Measurements from ENCODE around the gene HBA2. TPM values are rescaled to one million over a fixed set of nuclear protein-coding genes. Genes with fewer than 3 reads are reported as not detected.
A peak's percentile ranks its signal among the peaks of the same experiment; 100 is the strongest.

HBA2 gene
- total and polyA plus RNA-seq, 9 of the 15 experiments (the other 6 are each of a cell fraction or from before 2014, with no cell fraction given): 40.4 to 853 (median 286) TPM

DNA sequence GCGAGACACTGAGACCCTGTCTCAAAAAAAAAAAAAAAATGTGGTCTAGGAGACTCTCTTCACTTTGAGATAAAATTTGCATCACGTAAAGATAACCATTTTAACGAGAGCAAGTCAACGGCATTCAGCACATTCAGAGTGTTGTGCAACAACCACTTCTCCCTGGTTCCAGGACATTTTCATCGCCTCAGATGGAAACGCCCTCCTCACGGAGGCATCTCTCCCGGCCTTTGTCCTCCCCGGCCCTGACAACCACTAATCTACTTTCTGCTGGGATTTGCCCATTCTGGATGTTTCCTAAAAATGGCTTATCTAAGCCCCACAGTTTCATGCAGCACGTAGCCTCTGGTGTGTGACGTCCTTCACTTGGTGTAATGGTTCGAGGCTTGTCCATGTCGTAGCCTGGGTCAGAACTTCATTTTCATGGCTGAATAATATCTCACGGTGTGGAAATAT is 27.9 kb upstream of the HBA2 start (continued):
- TF ChIP-seq, protein P1, sequence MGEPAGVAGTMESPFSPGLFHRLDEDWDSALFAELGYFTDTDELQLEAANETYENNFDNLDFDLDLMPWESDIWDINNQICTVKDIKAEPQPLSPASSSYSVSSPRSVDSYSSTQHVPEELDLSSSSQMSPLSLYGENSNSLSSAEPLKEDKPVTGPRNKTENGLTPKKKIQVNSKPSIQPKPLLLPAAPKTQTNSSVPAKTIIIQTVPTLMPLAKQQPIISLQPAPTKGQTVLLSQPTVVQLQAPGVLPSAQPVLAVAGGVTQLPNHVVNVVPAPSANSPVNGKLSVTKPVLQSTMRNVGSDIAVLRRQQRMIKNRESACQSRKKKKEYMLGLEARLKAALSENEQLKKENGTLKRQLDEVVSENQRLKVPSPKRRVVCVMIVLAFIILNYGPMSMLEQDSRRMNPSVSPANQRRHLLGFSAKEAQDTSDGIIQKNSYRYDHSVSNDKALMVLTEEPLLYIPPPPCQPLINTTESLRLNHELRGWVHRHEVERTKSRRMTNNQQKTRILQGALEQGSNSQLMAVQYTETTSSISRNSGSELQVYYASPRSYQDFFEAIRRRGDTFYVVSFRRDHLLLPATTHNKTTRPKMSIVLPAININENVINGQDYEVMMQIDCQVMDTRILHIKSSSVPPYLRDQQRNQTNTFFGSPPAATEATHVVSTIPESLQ (CRISPR knock-in tag; IDR thresholded peaks at IDR 0.05): no peak
- TF ChIP-seq RBM17 (IDR thresholded peaks at IDR 0.05; ENCODE audit: borderline replicate concordance, low read depth, low read length) (no peak), MCM2 (IDR thresholded peaks at IDR 0.05; ENCODE audit: low read depth) (no peak), PTBP1 (IDR thresholded peaks at IDR 0.05; ENCODE audit: low read depth, low read length) (no peak), ZNF77 (CRISPR knock-in tag; IDR thresholded peaks at IDR 0.05) (no peak), ETV1 (tag; conservative IDR thresholded peaks at IDR 0.05; ENCODE audit: low read depth) (no peak), BRCA1 (IDR thresholded peaks at IDR 0.05) (no peak), BRCA1 (CRISPR knock-in tag; IDR thresholded peaks at IDR 0.05) (no peak), NR2C2 (CRISPR knock-in tag; IDR thresholded peaks at IDR 0.05) (no peak), NR2C2 (tag; IDR thresholded peaks at IDR 0.05) (no peak), BRD9 (IDR thresholded peaks at IDR 0.05; ENCODE audit: low read depth, partially characterized antibody) (no peak), ZNF121 (CRISPR knock-in tag; conservative IDR thresholded peaks at IDR 0.05) (no peak), CBX1 (IDR thresholded peaks at IDR 0.05; ENCODE audit: low read depth) (no peak), TRIM24 (IDR thresholded peaks at IDR 0.05) (peak in 1 of 2 experiments; percentile 62; a peak in 2 of 4 replicates), NEUROD1 (IDR thresholded peaks at IDR 0.05; ENCODE audit: borderline replicate concordance, low read depth, low read length, partially characterized antibody) (peak; percentile 24), YBX1 (IDR thresholded peaks at IDR 0.05) (no peak), ZSCAN29 (IDR thresholded peaks at IDR 0.05) (no peak), MEF2D (tag; conservative IDR thresholded peaks at IDR 0.05; ENCODE audit: low read depth) (peak; percentile 38; the same call in 1 of the 2 replicates), SP1 (CRISPR knock-in tag; IDR thresholded peaks at IDR 0.05) (peak; percentile 75), POLR3G (IDR thresholded peaks at IDR 0.05; ENCODE audit: extremely low read depth, insufficient read length, insufficient replicate concordance) (no peak)
- TF ChIP-seq, protein P2, sequence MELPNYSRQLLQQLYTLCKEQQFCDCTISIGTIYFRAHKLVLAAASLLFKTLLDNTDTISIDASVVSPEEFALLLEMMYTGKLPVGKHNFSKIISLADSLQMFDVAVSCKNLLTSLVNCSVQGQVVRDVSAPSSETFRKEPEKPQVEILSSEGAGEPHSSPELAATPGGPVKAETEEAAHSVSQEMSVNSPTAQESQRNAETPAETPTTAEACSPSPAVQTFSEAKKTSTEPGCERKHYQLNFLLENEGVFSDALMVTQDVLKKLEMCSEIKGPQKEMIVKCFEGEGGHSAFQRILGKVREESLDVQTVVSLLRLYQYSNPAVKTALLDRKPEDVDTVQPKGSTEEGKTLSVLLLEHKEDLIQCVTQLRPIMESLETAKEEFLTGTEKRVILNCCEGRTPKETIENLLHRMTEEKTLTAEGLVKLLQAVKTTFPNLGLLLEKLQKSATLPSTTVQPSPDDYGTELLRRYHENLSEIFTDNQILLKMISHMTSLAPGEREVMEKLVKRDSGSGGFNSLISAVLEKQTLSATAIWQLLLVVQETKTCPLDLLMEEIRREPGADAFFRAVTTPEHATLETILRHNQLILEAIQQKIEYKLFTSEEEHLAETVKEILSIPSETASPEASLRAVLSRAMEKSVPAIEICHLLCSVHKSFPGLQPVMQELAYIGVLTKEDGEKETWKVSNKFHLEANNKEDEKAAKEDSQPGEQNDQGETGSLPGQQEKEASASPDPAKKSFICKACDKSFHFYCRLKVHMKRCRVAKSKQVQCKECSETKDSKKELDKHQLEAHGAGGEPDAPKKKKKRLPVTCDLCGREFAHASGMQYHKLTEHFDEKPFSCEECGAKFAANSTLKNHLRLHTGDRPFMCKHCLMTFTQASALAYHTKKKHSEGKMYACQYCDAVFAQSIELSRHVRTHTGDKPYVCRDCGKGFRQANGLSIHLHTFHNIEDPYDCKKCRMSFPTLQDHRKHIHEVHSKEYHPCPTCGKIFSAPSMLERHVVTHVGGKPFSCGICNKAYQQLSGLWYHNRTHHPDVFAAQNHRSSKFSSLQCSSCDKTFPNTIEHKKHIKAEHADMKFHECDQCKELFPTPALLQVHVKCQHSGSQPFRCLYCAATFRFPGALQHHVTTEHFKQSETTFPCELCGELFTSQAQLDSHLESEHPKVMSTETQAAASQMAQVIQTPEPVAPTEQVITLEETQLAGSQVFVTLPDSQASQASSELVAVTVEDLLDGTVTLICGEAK (IDR thresholded peaks at IDR 0.05): no peak
- TF ChIP-seq, protein P2 (CRISPR knock-in tag; IDR thresholded peaks at IDR 0.05): no peak
